NCI-H128 (cell line): Measurements from ENCODE around the gene SYT2.
"Not testable (repeated sequence)": the region's sequence is repeated elsewhere in the genome, so short reads cannot be mapped to it uniquely, and the experiment has no call there.

Source experiments
- DNase-seq: peaks from one replicate; lab custom pipeline; 2025; ENCODE audit not compliant: unreplicated experiment; lab: John Stamatoyannopoulos, UW

Gene SYT2

GRCh38 chr1:202624088-202624780 lies 86.0 kb downstream of the SYT2 start:
- no peak for DNase-seq

DNA sequence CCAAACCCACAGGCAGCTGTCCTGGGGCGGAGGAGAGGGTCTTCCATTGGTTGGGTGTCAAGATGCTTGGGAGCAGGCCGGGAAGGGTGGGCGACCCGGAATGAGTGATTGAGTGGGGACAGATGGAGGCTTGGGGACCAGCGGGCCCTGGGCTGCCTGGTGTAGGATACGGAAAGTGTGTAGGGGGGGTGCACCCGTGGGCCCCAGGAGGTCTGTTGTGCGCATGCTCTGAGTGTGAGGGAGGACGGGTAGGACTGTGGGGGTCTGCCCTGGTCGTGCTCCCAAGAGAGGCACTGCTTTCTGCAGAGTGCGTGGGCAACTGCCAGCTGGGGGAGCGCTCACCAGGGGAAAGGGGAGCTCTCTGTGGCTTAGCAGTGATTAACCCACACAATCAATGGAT lies 86.8 kb downstream of the SYT2 start:
- DNase-seq: not testable (repeated sequence)

DNA sequence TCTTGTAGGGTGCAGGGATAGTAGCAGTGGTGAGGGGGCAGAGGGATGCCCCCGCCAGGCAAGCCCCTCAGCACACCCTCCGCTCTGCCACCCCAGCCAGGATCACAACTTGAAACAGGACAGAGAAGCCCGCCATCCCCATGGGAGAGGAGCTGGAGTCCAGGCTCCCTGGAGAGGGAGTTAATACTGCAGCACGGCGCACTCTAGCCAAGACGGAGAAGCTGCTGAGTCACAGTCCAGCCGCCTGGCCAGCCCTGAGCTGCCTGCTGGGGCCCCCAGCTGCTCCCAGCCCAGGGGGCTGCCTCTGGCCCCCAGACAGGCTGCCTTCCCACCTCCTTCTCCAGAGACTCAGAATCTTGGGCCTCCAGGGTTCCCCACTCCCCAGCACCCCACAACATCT lies 87.2 kb downstream of the SYT2 start:
- no peak for DNase-seq

- DNase-seq: no peak
Observed at GRCh38 chr1:202622388-202622787, 87.9 kb downstream of the SYT2 start.

DNA sequence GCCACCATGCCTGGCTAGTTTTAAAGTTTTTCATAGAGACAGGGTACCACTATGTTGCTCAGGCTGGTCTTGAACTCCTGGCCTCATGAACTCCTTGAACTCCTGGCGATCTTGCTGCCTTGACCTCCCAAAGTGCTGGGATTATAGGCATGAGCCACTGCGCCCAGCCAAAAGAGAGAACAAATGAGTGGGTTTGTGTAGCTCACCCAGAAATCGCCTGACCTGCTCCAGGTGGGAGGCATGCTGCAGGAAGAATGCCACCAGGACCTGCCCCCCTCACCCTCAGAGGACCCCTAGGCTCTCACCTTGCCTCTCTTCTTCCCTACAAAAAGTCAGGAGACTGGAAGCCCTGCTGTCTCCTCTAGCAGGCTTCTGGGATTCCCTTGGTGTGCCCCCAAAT lies 88.8 kb downstream of the SYT2 start:
- DNase-seq: no peak

DNA sequence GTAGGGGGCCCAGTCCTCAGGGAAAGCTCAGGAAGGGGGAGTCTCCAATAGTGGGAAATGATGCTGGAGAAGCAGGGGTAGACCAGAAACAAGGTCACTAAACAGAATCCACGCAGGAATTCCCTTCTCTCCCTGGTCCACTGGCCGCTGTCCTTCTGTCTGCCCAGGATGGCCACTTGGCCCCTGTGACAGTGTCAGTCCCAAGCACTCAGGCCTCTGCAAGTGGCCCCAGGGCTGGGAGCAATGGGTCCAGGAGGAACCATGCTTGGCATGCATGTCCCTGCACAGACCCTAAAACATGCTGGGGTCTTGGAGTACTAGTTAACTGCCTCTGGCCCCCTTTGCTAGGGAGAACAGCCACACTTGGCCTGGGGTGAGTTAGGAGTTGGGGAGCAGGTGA lies 90.2 kb downstream of the SYT2 start:
- DNase-seq: not testable (repeated sequence)

- no peak for DNase-seq
Observed at GRCh38 chr1:202619505-202619904, 90.7 kb downstream of the SYT2 start.

- not testable (repeated sequence) for DNase-seq
Observed at GRCh38 chr1:202619012-202619411, 91.2 kb downstream of the SYT2 start.

- DNase-seq: no peak
Observed at GRCh38 chr1:202616355-202616915, 93.8 kb downstream of the SYT2 start.

DNA sequence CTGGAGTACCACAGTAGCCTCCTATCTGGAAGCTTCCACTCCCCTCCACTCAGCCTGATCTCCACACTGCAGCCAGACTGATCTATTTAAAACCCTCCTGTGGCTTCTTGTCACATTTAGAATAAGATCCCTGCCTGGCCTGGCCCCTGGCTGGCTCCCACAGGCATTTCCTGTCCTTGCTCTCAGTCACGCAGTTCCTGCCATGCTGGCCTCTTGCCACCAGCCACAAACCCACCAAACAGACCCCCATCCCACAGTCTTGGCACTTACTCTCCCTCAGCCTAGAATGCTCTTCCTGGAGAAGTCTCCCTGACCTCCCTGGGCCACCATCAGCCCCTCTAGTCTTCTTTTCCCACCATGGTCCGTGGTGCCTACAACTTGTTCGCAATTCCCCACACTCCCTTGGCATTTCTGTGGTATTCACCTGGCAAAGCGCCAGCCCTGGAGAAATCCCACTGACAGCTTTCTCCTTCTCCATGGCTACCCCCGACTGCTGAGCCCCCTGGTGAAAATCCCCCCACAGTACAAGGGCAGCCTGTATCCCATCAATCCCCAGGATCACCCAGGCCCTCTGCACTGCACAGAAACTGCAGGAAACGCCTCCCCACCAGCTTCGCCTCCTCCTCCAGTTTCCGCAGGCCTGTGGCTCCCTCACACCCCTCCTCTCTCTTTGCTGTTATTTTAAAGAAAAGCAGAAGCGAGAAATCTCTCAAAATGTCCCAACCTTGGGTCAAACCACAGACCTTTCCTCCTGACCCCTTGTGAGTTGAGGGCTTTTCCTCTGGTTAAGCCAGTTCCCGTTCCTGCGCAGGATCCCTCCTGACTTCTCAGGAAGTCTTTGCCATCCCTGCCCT lies 94.5 kb downstream of the SYT2 start:
- no peak for DNase-seq

DNA sequence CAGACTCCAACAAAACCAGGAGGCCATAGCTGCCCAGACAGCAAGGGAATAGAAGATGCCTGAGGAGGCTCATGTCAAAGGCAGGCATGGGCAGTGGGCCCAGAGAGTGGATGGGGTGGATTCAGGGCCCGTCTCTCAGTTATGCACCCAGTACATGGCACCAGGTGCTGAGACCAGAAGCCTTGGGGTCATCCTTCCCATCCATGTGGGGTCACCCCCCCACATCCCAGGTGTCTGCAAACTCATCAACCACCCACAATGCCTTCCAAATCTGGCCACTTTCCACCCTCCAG lies 95.1 kb downstream of the SYT2 start:
- not testable (repeated sequence) for DNase-seq

DNA sequence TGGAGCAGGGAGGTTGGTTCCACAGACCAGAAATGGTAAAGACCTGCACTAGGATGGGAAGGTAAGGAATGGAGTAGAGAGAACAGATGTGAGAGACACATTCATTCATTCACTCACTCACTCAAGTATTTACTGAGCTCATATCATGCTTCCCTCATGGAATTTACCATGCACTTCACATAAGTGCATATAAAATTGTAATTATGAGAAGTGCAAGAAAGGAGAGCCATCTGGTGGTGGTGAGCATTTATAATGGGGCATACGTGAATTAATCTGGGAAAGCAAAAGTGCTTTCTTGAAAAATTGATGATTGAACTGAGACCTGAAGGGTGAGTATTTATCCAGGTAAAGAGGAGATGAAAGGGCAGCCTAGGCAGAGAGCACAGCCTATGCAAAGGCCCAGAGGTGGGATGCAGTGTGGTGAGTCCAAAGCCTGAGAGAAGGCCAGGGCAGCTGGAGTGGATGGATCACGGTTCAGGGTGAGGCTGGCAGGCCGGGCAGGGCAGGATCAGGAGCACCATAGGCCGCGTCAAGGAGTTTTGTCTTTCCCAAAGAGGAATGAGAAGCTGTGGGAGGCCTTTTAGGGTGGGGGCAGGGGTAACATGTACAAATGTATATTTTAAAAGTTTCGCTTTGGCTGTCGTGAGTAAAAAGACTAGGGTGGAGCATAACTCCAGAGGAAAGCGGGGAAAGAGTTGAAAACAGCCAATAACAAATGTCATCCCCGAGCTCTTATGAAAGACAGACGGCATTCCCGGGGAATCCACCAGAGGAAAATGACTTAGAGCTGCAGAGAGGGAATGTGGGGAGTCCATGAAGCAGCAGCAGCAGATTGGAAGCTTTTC lies 95.7 kb downstream of the SYT2 start:
- DNase-seq: not testable (repeated sequence)

DNA sequence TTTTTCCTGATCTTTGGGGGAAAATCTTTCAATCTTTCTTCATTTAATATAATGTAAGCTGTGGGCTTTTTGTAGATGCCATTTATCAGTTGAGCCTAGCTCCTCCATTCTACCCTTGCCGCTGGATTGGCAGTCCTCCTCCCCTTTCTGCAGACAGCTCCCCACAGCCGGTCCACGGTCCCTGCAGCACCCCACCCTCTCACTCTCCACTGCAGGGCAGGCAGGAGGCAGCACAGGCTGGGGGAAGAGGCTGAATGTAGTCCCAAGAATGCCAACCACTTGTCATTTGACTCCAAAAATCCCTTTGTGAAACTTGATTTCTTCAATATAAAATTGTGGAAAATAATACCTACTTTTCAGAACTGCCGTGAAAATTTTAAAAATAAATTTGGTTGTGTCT lies 96.7 kb downstream of the SYT2 start:
- no peak for DNase-seq

- DNase-seq: not testable (repeated sequence)
Observed at GRCh38 chr1:202612036-202612435, 98.2 kb downstream of the SYT2 start.

DNA sequence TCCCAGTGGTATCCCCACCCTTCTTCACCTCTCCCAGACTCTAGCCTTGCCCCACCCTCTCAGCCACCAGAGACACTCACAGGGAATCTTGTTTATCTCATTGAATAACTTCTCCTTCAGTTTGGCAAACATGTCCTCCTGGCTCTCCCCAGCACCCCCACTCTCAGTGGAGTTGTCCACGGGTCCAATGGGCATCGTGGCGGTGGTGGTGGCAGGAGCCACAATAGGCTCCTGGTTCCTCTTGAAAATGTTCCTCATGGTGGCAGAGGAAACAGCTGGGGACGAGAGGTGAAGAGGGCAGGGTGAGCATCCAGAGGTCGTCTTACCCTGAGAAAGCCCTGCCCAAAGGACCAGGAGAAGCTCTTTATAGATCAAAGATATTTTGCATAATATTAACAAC lies 104.7 kb downstream of the SYT2 start:
- DNase-seq: no peak

DNA sequence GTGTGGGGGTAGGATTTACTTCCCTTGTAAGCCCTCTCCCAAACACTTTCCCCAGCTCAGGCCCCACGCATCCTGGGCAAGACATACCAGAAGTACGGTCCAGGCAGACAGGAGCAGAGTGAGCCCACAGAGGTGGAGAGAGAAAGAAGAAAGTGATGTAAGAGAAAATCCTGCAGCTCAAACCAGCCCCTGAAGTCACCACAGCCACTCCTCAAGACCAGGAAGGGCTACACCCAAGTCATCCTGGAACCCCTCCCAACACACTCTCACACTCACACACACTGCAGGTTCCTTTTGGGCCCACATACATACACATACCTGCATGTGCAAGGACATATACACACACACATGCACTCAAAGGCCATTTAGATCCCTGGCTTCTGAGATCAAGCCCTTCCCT lies 106.8 kb downstream of the SYT2 start:
- DNase-seq: no peak

GRCh38 chr1:202600432-202601041 lies 109.7 kb downstream of the SYT2 start:
- no peak for DNase-seq

- no peak for DNase-seq
Observed at GRCh38 chr1:202599669-202600431, 110.4 kb downstream of the SYT2 start.

GRCh38 chr1:202597090-202597761 lies 113.0 kb downstream of the SYT2 start:
- DNase-seq: no peak

DNA sequence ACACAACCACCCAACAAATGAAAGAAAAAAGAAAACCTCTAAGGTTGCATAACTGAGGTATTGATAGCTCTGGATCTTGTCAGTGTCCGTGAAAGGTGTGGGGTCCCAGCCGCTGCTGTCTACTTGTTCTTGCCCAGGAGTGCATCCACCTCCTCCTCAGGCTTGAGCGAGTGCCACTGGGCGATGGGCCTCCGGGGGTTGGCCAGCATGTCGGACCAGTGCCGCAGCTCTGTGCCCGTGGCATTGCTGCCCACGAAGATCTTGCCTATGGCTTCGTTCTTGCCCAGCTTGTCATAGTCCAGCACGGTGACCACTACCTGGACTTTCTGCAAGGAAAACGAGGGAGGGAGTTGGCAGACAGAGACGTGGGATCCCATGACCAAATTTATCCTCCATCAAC lies 113.6 kb downstream of the SYT2 start:
- no peak for DNase-seq
